HuH-7 (cell line): ENCODE measurements around the gene CNRIP1.
"Not testable (repeated sequence)": the region's sequence is repeated elsewhere in the genome, so short reads cannot be mapped to it uniquely, and the experiment has no call there.

ENCODE experiments used
- DNase-seq: peaks from one replicate; pipeline ENCODE4 v3.0.0; 2011; ENCODE audit warnings: low spot score

Gene CNRIP1, protein sequence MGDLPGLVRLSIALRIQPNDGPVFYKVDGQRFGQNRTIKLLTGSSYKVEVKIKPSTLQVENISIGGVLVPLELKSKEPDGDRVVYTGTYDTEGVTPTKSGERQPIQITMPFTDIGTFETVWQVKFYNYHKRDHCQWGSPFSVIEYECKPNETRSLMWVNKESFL

DNA sequence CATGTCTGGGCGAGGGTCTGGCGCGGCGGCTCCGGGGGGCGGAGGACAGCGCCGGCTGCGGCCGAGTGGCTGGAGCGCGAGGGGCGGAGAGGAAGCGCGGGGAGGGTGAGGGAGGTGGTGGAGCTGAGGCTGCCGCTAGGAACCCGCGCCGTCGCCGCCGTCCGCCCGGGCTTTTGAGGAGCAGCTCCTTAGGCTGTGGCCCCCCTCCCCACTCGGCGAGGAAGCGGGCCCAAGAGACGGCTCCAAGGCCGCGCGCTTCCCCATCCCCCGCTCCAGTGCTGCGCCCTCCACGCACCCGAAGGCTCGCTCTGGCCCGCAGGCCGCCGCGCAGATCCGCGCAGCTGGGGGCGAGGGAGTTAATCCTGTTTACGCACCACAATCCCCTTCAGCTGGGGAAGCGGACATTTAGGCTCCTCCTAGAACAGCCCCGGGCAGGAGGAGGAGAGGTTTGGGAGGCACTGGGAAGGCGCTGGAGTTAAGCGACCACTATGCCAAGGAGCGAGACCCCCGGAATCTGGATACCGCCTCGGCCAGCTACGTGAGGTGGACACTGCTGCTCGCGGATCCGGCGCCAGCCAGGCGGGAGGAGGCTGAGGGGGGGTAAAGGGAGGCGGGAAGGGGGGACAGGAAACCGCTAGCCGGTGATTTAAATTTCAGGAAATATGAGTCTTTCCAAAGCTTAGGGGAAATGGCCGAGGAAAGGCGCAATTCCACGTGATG lies at the start of gene CNRIP1:
TSS of gene CNRIP1 (minus strand) at position 552 of the 720 bp plus-strand sequence. CDS start at position 3, 549 bp downstream.
- DNase-seq, result no peak

DNA sequence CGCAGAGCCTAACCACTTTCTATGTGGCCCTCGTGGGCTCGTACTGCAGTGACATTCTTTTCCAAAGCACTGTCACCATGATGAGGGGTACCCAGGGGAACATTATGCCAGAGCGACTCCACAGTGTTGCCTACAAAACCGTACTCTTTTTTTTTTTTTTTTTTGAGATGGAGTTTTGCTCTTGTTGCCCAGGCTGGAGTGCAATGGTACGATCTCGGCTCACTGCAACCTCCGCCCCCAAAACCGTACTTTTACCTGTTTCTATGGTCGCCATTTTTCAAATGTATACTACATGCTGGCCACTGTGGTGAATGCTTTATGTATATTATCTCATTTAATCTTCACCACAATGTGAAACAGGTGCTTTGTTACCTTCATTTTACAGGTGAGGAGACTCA lies 49.6 kb upstream of the CNRIP1 start:
- no peak for DNase-seq

GRCh38 chr2:68368654-68369336 lies 49.0 kb upstream of the CNRIP1 start:
- DNase-seq, result no peak

DNA sequence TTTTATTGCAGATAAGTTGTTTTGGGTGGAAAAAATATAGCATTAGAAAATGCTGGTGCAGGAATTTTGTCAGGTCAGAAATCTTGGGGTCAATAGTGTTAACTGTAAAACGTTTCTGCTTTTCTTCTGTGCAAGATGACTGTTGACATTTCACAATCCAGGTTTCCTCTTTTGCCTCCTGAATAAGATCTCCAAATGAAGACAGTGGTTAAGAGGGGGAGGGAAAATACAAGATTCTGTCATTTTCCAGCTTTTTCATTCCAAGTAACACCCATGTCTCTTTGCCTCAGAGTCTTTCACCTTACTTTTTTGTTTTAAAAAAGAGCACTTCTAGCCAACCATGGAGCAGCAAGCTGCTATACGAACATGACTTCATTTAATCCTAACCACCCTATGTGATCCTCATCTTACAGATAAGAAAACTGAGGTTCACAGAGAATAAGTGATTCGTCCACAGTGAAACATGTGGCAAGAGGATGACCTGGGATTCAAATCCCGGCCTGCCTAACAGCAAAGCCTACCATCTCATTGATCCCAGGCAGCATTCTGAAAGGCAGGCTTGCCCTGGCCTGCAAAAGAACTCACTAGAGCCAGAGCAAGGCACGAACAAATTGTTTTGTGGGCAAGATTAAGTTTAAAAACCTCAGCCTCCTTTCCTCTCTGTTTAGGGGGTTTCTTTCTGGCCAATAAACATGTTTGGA lies 48.4 kb upstream of the CNRIP1 start:
- no peak for DNase-seq

GRCh38 chr2:68366083-68366560 lies 46.4 kb upstream of the CNRIP1 start:
- no peak for DNase-seq

DNA sequence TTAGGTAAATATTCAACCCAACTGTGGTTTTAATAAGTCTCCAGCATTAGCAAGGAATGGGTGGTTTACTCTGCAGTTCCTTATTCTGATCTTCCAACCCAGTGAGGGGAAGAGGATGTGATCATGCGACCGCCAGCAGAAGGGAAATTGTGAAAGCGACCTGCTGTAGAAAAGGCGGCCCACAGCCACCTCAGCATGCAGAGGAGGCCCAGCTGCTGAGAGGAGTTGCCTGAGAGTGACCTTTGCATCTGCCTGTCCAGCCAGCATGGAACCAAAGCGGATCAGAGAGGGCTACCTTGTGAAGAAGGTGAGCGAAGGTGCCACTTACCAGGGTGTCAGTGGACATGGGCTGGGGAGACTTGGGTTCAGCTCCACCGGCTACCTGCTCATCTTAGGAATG lies 45.3 kb upstream of the CNRIP1 start, which contains the start of gene PLEK:
TSS of gene PLEK (plus strand) at position 196 of the 400 bp plus-strand sequence. CDS start at position 266, 70 bp downstream.
- DNase-seq, result no peak

GRCh38 chr2:68363721-68364120 lies 44.0 kb upstream of the CNRIP1 start:
- no peak for DNase-seq

DNA sequence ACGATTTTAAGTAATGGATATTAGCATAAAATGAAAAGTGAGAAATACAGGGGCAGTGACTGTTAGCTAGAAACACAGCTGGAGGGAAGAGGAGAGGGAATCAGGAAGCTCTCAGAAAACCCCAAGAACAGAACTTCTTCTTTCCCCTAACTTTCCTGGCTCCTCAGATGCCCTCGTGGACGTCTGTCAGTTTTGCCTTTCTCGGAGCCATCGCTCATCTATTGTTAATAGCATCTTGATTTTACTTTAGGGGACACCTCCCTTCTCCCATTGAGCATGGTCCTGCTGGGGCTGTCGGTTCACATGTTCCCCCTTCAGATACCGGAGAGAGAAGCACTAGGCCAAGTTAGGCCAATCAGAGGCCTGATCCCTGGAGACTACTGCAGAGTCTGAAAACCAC lies 43.0 kb upstream of the CNRIP1 start:
- DNase-seq, result no peak

GRCh38 chr2:68362069-68362468 lies 42.3 kb upstream of the CNRIP1 start:
- DNase-seq, result peak; percentile 47

DNA sequence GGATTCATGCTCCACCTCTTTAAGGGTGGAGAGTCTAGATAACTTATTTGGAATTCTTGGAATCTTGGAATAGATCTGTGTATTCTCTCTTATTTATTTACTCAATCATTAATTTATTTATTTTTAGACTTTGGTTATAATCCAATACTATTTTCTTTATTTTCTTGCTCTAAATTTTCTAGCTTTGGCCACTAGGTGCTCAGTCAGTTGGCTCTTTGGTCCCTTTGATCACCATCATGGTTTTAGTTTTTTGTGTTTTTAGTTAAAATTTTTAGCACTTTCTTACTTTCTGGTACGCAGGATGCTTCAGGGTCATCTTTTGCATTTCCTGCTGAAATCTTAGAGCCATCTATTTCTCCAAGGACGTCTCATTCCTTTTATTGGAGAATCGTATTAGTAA lies 40.1 kb upstream of the CNRIP1 start:
- DNase-seq, result no peak

DNA sequence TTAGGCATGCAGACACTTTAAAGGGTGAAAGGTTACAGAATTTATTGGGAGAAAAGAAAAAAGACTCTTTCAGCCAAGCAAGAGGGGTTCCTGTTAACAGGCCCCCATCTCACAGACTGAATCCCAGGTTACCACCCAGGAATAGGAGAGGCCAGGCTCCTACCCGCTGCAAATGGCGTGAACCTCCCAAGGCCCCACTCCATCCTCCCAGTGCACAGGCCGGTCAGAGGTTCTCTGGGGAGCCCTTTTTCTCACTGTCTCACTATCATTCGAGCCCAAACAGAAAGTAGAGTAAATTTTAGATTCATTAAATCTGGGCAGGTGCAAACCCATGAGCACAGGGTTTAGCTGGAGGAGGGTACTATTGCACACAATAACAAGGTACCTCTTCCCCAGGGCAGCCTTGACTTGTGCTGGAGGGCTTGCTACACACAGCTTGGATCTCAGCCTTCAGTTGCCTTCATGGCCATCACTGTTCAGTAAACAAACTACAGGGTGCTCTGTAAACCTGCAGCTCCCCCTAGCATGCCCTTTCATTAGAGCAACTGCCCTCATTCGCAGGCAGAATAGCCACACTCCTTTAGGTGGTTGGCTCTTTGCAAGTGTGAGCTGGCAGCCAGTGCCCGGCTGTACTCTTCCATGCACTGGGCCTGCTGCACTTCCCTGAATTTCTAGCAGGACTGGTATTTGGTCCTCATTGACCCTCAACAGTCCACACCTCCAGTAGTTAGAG lies 38.0 kb upstream of the CNRIP1 start:
- DNase-seq, result peak; percentile 51

- DNase-seq, result no peak
Observed at GRCh38 chr2:68356599-68357239, 37.0 kb upstream of the CNRIP1 start.

- DNase-seq, result no peak
Observed at GRCh38 chr2:68352651-68353391, 33.1 kb upstream of the CNRIP1 start.

GRCh38 chr2:68351997-68352396 lies 32.2 kb upstream of the CNRIP1 start:
- DNase-seq, result no peak

DNA sequence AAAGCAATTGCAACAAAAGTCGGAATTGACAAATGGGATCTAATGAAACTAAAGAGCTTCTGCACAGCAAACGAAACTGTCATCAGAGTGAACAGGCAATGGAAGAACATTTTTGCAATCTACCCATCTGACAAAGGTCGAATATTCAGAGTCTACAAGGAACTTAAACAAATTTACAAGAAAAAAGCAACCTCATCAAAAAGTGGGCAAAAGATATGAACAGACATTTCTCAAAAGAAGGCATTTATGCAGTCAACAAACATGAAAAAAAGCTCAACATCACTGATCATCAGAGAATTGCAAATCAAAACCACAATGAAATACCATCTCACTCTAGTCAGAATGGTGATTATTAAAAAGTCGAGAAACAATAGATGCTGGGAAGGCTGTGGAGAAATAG lies 29.3 kb upstream of the CNRIP1 start:
- DNase-seq, result not testable (repeated sequence)

DNA sequence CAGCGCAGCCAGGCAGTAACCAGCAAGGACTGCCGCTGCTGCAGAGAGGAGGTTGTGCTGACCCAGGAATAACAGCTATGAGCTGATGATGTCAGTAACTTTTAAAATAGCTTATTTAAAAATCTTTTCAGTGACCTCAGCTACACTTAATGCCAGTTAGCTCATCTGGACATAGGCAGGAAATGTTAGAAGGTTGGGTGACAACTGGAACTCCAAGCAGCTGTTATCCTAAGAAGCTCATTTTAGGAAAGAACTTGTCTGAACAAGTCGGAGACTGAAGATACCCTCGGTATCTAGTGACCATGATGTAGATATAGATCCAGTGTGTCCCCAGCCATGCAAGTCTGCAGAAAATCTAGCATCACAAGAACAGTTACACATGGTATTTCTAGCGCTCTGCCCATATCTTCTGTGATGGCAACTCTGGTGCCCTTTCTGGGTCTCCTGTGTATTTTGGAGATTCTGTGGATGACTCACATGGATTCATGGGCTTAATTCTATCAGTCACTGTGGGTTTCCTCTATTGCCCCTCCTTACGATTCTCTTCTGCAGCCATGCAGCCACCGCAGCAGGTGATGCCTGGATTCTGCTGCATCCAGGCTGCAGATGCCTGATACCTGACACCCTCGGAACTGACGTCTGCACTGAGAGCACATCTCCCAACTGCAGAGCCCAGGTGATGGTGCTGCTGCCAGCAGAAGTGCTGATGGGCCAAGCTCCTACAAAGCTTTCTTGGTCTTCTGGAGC lies 25.6 kb upstream of the CNRIP1 start:
- no peak for DNase-seq

DNA sequence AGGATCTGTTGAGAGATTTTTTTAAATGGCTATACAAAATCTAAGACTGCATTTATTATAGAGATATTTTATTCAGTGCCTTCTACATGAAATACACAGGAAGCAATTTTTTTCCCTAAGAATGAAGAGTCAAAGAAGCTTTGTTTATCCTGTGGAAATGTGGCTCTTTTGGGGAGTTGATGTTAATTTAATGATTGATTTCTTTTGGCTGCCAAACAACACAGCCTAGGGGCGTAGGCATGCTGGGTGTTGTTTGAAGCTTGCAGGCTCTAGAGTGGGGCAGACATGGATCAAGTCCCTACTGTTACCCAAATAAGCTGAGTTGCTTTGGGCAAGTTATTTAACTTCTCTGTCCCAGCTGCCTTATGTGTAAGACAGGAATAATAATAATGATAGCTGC lies 24.3 kb upstream of the CNRIP1 start:
- no peak for DNase-seq

- DNase-seq, result no peak
Observed at GRCh38 chr2:68342470-68342869, 22.7 kb upstream of the CNRIP1 start.

GRCh38 chr2:68341583-68341982 lies 21.8 kb upstream of the CNRIP1 start:
- no peak for DNase-seq

DNA sequence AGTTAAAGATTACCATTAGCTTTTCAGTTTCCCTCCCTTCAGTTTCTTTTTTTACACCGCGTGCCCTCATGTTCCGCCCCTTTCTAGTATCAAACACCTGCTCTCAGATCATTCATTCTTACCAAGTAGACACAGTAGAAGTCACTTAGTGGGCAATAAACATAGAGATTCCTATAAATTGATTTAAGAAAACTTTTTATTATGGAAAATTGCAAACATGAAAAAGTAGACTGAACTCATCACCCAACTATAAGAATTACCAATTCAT lies 21.2 kb upstream of the CNRIP1 start:
- no peak for DNase-seq
